ENCODE data around the gene TIGIT.

Gene TIGIT

GRCh38 chr3:114285648-114286230 lies 8.1 kb upstream of the TIGIT start:
- Histone ChIP-seq H3K27me3 (ENCODE audit: control insufficient read depth in 5 of 5, insufficient read depth in 4 of 5, low read length in 5 of 5) (no peaks in the 10 kb centered on the region), H3K9me3 (ENCODE audit: control insufficient read depth in 5 of 5, low read length in 5 of 5) (no peaks in the 10 kb centered on the region), H3K4me1 (ENCODE audit: control insufficient read depth in 5 of 5, insufficient read depth in 5 of 5, low read length in 5 of 5) (no peaks in the 10 kb centered on the region), H3K9ac (ENCODE audit: low read length in 5 of 5) (no peak overlapping the region), H3K4me3 (ENCODE audit: low read depth in 1 of 5, low read length in 5 of 5) (no peak overlapping the region), H3K27ac (ENCODE audit: low read depth, low read length) (no peak overlapping the region), H3K36me3 (ENCODE audit: control insufficient read depth in 5 of 5, insufficient read depth in 5 of 5, low read length in 5 of 5) (no peaks in the 10 kb centered on the region)

- Histone ChIP-seq H3K4me1 (ENCODE audit: control insufficient read depth in 5 of 5, insufficient read depth in 5 of 5, low read length in 5 of 5) (peaks cover 0 to 2% (median 0%) of the 10 kb centered on the region in 5 donors), H3K27ac (ENCODE audit: low read depth, low read length) (no peak overlapping the region), H3K4me3 (ENCODE audit: low read depth in 1 of 5, low read length in 5 of 5) (no peak overlapping the region), H3K27me3 (ENCODE audit: control insufficient read depth in 5 of 5, insufficient read depth in 4 of 5, low read length in 5 of 5) (peaks cover 0 to 3% (median 0%) of the 10 kb centered on the region in 5 donors), H3K9ac (ENCODE audit: low read length in 5 of 5) (no peak overlapping the region), H3K36me3 (ENCODE audit: control insufficient read depth in 5 of 5, insufficient read depth in 5 of 5, low read length in 5 of 5) (no peaks in the 10 kb centered on the region), H3K9me3 (ENCODE audit: control insufficient read depth in 5 of 5, low read length in 5 of 5) (no peaks in the 10 kb centered on the region)
Observed at GRCh38 chr3:114286266-114286665, 7.6 kb upstream of the TIGIT start.

- Histone ChIP-seq H3K4me3 (ENCODE audit: low read depth in 1 of 5, low read length in 5 of 5) (no peak overlapping the region), H3K9ac (ENCODE audit: low read length in 5 of 5) (no peak overlapping the region), H3K27me3 (ENCODE audit: control insufficient read depth in 5 of 5, insufficient read depth in 4 of 5, low read length in 5 of 5) (peaks cover 0 to 4% (median 0%) of the 10 kb centered on the region in 5 donors), H3K36me3 (ENCODE audit: control insufficient read depth in 5 of 5, insufficient read depth in 5 of 5, low read length in 5 of 5) (no peaks in the 10 kb centered on the region), H3K27ac (ENCODE audit: low read depth, low read length) (no peak overlapping the region), H3K4me1 (ENCODE audit: control insufficient read depth in 5 of 5, insufficient read depth in 5 of 5, low read length in 5 of 5) (peaks cover 0 to 2% (median 0%) of the 10 kb centered on the region in 5 donors), H3K9me3 (ENCODE audit: control insufficient read depth in 5 of 5, low read length in 5 of 5) (no peaks in the 10 kb centered on the region)
Observed at GRCh38 chr3:114290911-114291901, 2.6 kb upstream of the TIGIT start.

DNA sequence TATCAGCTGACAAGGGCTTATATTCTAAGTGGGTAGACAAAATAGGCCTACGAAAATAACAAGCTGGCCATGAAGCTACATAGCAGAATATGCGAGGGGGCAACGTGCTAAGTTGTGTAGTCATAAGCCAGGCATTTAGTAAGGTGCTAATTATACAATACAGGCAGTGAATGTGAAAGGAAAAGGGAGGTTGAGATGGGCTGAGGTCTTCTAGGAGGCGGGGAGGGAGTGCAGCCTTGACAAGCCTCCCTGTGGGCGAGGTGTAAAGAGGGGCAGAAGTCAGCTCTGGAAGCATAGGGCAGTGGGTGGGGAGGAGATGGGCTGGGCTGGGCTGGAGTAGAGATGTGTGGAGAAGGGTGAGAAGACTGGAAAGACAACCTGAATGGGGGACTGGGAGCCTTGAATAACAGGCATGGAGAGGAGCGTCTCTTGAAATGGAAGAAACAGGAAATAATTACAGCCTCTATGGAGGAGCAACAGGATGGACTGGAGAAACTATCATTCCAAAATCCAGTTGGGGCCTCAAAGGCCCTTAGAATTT lies 1.2 kb downstream of the TIGIT start:
- Histone ChIP-seq H3K9me3 (ENCODE audit: control insufficient read depth in 5 of 5, low read length in 5 of 5) (no peaks in the 10 kb centered on the region), H3K4me3 (ENCODE audit: low read depth in 1 of 5, low read length in 5 of 5) (no peak overlapping the region), H3K4me1 (ENCODE audit: control insufficient read depth in 5 of 5, insufficient read depth in 5 of 5, low read length in 5 of 5) (peaks cover 0 to 2% (median 0%) of the 10 kb centered on the region in 5 donors), H3K27me3 (ENCODE audit: control insufficient read depth in 5 of 5, insufficient read depth in 4 of 5, low read length in 5 of 5) (peaks cover 0 to 4% (median 0%) of the 10 kb centered on the region in 5 donors), H3K27ac (ENCODE audit: low read depth, low read length) (no peak overlapping the region), H3K36me3 (ENCODE audit: control insufficient read depth in 5 of 5, insufficient read depth in 5 of 5, low read length in 5 of 5) (no peaks in the 10 kb centered on the region), H3K9ac (ENCODE audit: low read length in 5 of 5) (no peak overlapping the region)

- Histone ChIP-seq H3K27ac (ENCODE audit: low read depth, low read length) (no peak overlapping the region), H3K9ac (ENCODE audit: low read length in 5 of 5) (no peak overlapping the region), H3K4me1 (ENCODE audit: control insufficient read depth in 5 of 5, insufficient read depth in 5 of 5, low read length in 5 of 5) (peaks cover 0 to under 1% (median 0%) of the 10 kb centered on the region in 5 donors), H3K27me3 (ENCODE audit: control insufficient read depth in 5 of 5, insufficient read depth in 4 of 5, low read length in 5 of 5) (peaks cover 0 to 4% (median 0%) of the 10 kb centered on the region in 5 donors), H3K36me3 (ENCODE audit: control insufficient read depth in 5 of 5, insufficient read depth in 5 of 5, low read length in 5 of 5) (no peaks in the 10 kb centered on the region), H3K9me3 (ENCODE audit: control insufficient read depth in 5 of 5, low read length in 5 of 5) (no peaks in the 10 kb centered on the region), H3K4me3 (ENCODE audit: low read depth in 1 of 5, low read length in 5 of 5) (no peak overlapping the region)
Observed at GRCh38 chr3:114295946-114296345, 2.1 kb downstream of the TIGIT start.

GRCh38 chr3:114299421-114299820 lies 5.6 kb downstream of the TIGIT start:
- no peaks in the 10 kb centered on the region for H3K27me3 ChIP-seq (ENCODE audit: control insufficient read depth in 5 of 5, insufficient read depth in 4 of 5, low read length in 5 of 5)
- H3K9me3 ChIP-seq (ENCODE audit: control insufficient read depth in 5 of 5, low read length in 5 of 5): no peaks in the 10 kb centered on the region
- no peak overlapping the region for H3K4me3 ChIP-seq (ENCODE audit: low read depth in 1 of 5, low read length in 5 of 5)
- no peaks in the 10 kb centered on the region for H3K36me3 ChIP-seq (ENCODE audit: control insufficient read depth in 5 of 5, insufficient read depth in 5 of 5, low read length in 5 of 5)
- no peak overlapping the region for H3K9ac ChIP-seq (ENCODE audit: low read length in 5 of 5)
- no peak overlapping the region for H3K27ac ChIP-seq (ENCODE audit: low read depth, low read length)
- no peaks in the 10 kb centered on the region for H3K4me1 ChIP-seq (ENCODE audit: control insufficient read depth in 5 of 5, insufficient read depth in 5 of 5, low read length in 5 of 5)

- H3K27me3 ChIP-seq (ENCODE audit: control insufficient read depth in 5 of 5, insufficient read depth in 4 of 5, low read length in 5 of 5): no peaks in the 10 kb centered on the region
- H3K27ac ChIP-seq (ENCODE audit: low read depth, low read length): no peak overlapping the region
- H3K36me3 ChIP-seq (ENCODE audit: control insufficient read depth in 5 of 5, insufficient read depth in 5 of 5, low read length in 5 of 5): no peaks in the 10 kb centered on the region
- H3K9me3 ChIP-seq (ENCODE audit: control insufficient read depth in 5 of 5, low read length in 5 of 5): no peaks in the 10 kb centered on the region
- no peaks in the 10 kb centered on the region for H3K4me1 ChIP-seq (ENCODE audit: control insufficient read depth in 5 of 5, insufficient read depth in 5 of 5, low read length in 5 of 5)
- H3K9ac ChIP-seq (ENCODE audit: low read length in 5 of 5): no peak overlapping the region
- no peak overlapping the region for H3K4me3 ChIP-seq (ENCODE audit: low read depth in 1 of 5, low read length in 5 of 5)
Observed at GRCh38 chr3:114299941-114300624, 6.3 kb downstream of the TIGIT start.

GRCh38 chr3:114307222-114307830 lies 13.5 kb downstream of the TIGIT start:
- no peak overlapping the region for H3K4me3 ChIP-seq (ENCODE audit: low read depth in 1 of 5, low read length in 5 of 5)
- no peaks in the 10 kb centered on the region for H3K4me1 ChIP-seq (ENCODE audit: control insufficient read depth in 5 of 5, insufficient read depth in 5 of 5, low read length in 5 of 5)
- no peak overlapping the region for H3K27ac ChIP-seq (ENCODE audit: low read depth, low read length)
- no peaks in the 10 kb centered on the region for H3K27me3 ChIP-seq (ENCODE audit: control insufficient read depth in 5 of 5, insufficient read depth in 4 of 5, low read length in 5 of 5)
- H3K9ac ChIP-seq (ENCODE audit: low read length in 5 of 5): no peak overlapping the region
- no peaks in the 10 kb centered on the region for H3K9me3 ChIP-seq (ENCODE audit: control insufficient read depth in 5 of 5, low read length in 5 of 5)
- H3K36me3 ChIP-seq (ENCODE audit: control insufficient read depth in 5 of 5, insufficient read depth in 5 of 5, low read length in 5 of 5): no peaks in the 10 kb centered on the region

GRCh38 chr3:114307832-114308231 lies 14.0 kb downstream of the TIGIT start:
- no peaks in the 10 kb centered on the region for H3K9me3 ChIP-seq (ENCODE audit: control insufficient read depth in 5 of 5, low read length in 5 of 5)
- no peak overlapping the region for H3K9ac ChIP-seq (ENCODE audit: low read length in 5 of 5)
- no peaks in the 10 kb centered on the region for H3K27me3 ChIP-seq (ENCODE audit: control insufficient read depth in 5 of 5, insufficient read depth in 4 of 5, low read length in 5 of 5)
- H3K36me3 ChIP-seq (ENCODE audit: control insufficient read depth in 5 of 5, insufficient read depth in 5 of 5, low read length in 5 of 5): no peaks in the 10 kb centered on the region
- no peak overlapping the region for H3K4me3 ChIP-seq (ENCODE audit: low read depth in 1 of 5, low read length in 5 of 5)
- no peak overlapping the region for H3K27ac ChIP-seq (ENCODE audit: low read depth, low read length)
- H3K4me1 ChIP-seq (ENCODE audit: control insufficient read depth in 5 of 5, insufficient read depth in 5 of 5, low read length in 5 of 5): no peaks in the 10 kb centered on the region
